Fibroblast of skin of scalp (primary cell): ENCODE results near the gene ACER2. TPM values are rescaled to one million over a fixed set of nuclear protein-coding genes. Genes with fewer than 3 reads are reported as not detected.
"Not testable (repeated sequence)": the region's sequence is repeated elsewhere in the genome, so short reads cannot be mapped to it uniquely, and the experiment has no call there.

Source experiments
- DNase-seq: peaks from one replicate; pipeline ENCODE4 v3.0.0-alpha.2; 2013
- polyA plus RNA-seq, 2 experiments: library from polyadenylated mRNA; unstranded; fragments of 120-200 nt; gene quantifications; one replicate each; pipeline ENCODE4 v1.2.1, GENCODE V29; 2013; ENCODE audit not compliant: insufficient read length in 2 of 2

Gene ACER2
- 0.17 TPM for polyA plus RNA-seq (2013, experiment 1 of 2; ENCODE audit: insufficient read length)
- polyA plus RNA-seq (2013, experiment 2 of 2; ENCODE audit: insufficient read length): 0.26 TPM

DNA sequence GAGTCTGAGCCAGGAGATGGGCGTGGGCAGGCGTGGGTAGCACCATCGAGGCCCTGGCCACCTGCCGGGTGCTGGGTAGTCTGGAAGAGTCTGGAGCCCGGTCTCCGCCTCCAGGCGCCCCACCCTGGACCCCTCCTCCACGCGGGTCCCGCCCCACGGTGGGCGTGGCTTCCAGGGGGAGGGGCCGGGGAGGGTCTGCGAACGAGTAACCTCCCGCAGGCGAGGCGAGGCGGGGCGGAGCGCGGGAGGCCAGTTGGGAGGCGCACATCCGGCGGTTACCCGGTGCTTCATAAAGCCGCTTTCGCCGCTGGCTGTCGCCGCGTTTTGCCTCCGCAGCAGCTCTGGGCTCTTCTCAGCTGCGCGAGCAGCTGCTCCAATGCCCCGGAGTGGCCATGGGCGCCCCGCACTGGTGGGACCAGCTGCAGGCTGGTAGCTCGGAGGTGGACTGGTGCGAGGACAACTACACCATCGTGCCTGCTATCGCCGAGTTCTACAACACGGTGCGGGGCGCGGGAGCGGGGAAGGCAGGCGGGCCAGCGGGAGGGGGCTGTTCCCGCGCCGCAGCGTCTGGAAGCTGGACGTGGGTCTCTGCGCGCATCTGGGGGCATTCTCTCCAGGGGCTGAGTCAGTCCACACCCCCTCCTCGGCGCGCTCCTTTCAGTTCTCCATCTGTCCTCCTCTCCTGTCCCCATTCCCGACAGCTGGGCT, at the start of gene ACER2:
ACER2 (plus strand) TSS at position 317 of the 708 bp plus-strand sequence; CDS start at position 393, 76 bp downstream.
- peak; percentile 89 for DNase-seq

DNA sequence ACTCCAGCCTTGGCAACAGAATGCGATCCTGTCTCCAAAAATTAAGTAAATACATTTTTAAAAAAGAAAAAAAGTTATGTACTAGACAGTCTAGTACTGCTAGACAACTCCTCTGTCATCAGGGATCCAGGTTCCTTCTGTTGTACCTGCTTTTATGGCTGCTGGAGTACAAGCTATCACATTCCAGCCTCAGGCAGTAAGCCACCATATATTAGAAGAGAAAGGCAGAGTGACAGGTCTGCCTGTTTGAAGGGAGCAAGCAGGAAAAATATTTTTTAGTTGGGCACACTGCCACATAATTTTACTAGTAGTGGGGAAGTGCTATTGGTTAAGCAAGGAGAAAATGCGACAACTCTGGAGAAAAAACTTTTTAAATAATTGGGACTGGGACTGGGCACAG, 39.7 kb upstream of the ACER2 start:
- no peak for DNase-seq

DNA sequence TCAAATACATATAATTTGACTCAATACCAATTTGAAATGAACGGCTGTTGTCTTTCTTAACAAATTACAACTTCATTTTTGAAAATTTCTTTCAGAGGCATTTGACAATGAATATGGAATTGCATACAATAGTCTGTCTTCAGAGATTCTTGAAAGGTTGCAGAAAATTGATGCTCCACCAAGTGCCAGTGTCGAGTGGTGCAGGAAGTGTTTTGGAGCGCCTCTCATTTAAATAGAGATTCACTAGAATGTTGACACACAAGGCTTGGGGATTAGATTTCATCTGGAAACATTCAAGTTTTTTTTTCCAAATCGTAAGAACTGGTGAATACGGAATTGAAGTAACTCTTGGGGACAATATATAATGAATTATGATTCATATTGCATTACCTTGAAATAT, 36.9 kb upstream of the ACER2 start:
- peak; percentile 22 for DNase-seq

DNA sequence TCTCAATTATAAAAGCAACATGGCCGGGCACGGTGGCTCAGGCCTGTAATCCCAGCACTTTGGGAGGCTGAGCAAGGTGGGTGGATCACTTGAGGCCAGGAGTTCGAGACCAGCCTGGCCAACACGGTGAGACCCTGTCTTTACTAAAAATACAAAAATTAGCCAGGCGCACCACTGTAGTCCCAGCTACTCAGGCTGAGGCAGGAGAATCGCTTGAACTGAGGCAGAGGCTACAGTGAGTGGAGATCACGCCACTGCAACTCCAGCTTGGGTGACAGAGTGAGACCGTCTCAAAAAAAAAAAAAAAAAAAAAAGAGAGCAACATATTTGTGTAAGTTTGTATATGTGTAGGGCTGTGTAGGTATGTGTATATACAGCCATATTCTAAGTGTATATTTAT, 36.2 kb upstream of the ACER2 start:
- no peak for DNase-seq

DNA sequence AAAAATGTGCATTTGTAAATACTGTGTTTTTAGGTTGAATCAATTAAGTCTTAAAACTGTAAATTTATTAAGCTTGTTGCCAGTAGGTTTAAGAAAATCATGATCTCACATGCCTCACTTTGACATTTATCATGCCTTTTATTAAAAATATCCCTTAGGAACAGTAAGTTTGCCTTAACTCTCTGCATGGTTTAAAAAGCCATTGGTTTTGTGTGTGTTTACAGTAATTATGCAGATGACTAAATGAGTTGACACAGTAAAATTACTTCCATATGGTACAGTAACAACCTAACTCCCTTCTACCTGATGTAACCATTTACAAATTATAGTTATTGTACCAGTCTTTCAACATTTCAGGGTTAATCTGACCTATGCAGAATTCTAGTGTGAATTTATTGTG, 35.3 kb upstream of the ACER2 start:
- no peak for DNase-seq

DNA sequence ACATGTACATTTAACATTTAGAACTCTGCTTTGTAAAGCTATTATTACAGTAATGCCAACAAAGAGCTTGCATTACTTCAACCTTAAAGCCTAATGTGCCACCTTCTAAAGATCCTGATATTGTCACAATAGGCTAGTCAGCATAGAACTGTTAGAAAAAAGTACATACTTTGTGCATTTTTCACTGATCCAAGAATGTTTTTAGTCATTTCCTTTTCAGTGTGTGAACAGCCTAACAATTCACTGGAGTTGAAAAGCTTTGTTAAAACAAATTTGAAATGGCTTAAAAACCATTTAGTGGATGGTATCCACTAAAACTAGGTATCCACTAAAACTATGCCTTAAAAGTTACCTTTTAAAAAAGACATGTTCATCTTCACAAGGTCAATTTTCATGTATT, 33.3 kb upstream of the ACER2 start:
- DNase-seq: peak; percentile 39

DNA sequence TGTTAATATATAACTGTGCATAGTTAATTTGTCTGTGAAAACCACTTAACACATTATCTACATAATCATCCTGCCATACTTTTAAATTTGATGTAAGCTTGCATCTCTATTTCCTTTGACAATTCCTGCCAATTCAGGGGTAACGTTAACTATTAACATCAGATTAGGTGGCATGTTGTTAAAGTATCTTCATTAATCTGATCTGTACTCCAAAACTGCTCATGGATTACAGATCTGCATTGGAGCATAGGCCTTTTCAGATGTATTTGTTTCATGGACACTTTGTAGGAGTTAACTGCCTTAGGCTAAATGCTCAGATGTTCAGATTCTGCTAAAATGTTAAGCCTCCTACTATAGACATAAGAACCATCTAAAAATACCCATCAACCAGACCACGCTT, 31.9 kb upstream of the ACER2 start:
- no peak for DNase-seq

DNA sequence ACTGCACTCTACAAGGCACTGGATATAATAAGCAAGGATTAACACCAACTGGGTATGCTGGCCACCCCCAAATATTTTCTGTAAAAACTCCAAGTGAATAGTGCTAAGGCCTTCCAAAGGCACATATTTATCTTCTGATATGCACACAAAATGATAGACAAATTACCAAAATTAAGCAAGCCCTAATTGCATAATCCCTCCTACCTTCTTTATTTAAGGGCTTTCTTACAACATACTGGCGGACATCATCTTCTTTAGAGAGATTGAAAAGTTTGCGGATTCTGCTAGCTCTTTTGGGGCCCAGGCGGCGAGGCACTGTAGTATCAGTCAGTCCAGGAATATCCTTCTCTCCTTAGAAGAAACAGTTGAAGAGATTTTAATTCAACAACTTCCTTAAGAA, 30.6 kb upstream of the ACER2 start:
- no peak for DNase-seq

DNA sequence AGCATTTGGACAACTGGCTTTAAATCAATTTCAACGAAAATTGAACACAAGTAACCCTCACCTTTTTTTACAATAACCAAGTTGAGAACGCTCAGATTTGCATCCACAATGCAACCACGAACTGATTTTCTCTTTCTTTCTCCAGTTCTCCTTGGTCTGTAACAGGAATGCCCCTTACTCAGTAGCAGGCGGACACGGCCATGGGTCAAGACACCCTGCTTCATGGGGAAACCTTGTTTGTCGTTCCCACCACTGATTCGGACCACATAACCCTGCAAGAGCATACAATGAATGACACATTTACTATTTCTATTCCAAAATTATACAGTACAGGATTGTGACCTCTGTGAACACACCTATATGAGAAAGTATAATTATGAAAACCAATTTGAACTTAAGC, 30.2 kb upstream of the ACER2 start:
- DNase-seq: no peak

DNA sequence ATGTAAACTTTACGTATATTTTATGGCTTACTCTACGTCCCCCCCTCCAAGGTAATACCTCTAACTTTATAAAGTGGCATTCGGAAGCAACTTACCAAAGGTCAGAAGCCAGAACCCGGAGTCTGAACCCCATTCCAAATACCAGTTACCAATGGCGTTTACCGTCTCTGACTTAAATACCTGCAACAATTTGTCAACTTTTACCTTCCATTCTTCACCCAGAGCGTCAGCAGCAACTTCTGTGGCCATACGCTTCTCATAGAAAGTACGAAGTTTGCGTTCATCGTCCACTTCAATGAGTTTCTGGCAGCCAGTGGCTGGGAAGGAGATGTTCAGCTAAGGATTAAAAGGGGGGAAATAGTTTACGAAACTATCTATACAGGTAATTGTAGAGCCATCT, 29.5 kb upstream of the ACER2 start:
- no peak for DNase-seq

DNA sequence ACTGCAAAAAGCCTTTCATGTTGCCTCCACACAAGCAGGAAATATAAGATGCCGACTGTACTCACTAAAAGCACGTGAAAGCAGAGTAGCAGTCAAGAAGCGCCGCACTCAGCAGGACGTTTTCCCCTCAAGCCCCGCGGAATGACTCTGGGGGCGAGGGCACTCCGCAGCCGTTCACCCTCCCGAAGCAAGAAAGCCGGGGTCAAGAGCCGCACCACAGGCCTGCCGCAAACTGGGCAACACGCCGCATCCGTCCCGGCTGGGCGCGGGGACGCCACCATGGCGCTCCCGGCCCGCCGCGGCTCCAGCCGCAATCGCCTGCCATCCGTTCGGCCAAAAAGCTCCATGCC, 29.1 kb upstream of the ACER2 start:
- no peak for DNase-seq

DNA sequence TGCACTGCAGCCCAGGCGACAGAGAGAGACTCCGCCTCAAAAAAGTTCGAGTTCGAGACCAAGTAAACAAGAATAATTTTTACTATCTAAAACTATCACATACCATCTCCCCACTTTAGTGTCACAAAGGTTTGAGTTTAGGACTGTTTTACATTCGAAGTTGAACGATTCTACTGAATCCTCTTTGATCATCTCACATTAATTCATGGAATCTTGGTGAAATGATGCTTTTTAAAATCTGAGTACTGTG, 28.1 kb upstream of the ACER2 start:
- no peak for DNase-seq

DNA sequence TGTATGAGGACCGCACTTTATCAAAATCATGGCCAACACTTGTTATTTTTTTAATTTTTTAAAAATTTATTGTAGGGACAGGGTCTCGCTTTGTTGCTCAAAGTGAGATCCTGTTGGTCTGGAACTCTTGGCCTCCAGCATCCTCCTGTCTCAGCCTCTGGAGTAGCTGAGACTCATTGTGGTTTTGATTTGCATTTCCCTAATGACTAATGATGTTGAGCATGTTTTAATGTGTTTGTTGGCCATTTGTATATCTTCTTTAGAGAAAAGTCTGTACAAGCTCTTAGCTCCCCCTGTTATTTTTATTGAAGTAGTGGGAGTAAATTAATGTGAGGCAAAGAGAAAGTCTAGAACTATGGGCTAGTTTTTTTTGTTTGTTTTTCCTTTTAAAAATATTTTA, 27.2 kb upstream of the ACER2 start:
- no peak for DNase-seq

DNA sequence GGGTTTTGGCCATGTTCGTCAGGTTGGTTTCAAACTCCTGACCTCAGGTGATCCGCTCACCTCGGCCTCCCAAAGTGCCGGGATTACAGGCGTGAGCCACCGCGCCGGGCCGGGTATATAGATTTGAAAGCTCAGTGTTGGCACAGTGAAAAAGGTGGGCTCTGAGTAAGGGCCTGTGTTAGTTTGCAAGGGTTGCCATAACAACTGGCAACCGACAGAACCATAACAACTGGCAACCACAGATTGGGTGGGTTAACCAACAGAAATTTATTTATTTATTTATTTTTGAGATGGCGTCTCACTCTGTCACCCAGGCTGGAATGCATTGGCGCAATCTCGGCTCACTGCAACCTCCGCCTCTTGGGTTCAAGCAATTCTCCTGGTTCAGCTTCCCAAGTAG, 23.6 kb upstream of the ACER2 start:
- not testable (repeated sequence) for DNase-seq

DNA sequence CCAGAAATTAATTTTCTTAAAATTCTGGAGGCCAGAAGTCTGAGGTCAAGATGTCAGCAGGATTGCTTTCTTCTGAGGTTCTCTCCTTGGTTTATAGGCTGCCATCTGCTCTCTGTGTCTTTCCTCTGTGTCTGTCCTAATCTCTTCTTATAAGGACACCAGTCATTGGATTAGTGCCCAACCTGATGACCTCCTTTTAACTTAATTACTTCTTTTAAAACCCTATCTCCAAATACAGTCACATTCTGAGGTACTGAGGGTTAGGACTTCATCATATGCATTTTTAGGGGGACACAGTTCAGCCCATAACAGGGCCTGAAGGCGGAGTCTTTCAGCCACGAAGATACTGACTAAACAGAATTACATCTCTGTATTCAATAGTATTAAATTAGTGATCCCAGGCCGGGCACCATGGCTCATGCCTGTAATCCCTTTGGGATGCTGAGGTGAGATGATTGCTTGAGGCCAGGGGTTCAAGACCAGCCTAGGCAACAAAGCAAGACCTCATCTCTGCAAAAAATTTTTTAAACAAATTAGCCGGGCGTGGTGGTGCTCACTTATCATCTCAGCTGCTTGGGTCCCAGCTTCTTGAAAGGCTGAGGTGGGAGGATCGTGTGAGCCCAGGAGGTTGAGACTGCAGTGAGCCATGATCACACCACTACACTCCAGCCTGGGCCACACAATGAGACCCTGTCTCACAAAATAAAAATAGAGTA, 22.9 kb upstream of the ACER2 start:
- no peak for DNase-seq

DNA sequence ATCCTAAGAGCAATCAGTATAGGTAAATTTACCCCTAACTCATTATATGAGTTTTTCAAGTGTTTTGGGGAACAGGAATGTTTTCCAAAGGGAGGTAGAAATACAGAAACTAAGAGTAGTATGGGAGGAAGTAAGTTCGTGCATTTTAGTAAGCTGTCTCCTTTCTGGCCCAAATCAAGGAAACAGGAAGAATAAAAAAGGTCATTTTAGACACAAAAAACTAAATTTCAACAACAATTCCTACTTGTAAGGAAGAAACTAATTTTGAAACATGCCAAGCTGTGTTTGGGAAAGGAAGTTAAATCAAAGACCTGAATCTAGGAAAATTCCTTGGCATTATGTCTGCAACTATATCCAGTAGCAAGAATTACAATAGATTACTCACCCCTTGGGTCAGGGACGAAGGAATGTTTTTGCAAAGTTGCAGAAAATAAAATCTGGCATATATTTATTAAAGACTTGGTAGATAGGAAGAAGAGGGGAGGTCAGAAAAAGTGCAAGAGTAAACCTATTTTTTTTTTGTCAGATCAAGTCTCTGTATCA, 22.2 kb upstream of the ACER2 start:
- no peak for DNase-seq

DNA sequence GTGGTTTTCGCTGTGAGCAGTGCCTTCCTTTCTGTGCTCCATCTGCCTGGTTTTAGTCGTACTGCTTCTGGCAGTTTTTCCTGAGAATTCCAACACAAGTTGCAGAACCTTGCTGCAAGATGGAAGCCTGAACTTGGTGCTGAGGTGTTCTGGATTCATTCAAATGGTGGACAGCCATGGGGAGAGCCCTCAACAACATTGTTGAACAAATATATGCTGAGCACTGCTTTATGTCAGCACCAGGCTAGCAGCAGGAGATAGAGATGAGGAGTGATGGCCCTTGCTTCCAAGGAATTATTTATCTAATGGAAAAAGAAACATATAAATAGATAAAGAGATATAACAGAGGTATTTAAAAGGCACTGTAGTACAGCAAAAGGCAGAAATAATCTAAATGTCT, 21.5 kb upstream of the ACER2 start:
- no peak for DNase-seq

DNA sequence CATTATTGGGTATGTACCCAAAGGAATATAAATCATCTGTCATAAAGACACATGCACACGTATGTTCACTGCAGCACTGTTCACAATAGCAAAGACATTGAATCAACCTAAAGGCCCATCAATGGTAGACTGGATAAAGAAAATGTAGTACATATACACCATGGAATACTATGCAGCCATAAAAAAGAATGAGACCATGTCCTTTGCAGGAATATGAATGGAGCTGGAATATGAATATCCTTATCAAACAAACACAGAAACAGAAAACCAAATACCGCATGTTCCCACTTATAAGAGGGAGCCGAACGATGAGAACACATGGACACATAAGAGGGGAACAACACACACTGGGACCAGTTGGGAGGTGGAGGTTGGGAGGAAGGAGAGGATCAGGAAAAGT, 19.3 kb upstream of the ACER2 start:
- not testable (repeated sequence) for DNase-seq

DNA sequence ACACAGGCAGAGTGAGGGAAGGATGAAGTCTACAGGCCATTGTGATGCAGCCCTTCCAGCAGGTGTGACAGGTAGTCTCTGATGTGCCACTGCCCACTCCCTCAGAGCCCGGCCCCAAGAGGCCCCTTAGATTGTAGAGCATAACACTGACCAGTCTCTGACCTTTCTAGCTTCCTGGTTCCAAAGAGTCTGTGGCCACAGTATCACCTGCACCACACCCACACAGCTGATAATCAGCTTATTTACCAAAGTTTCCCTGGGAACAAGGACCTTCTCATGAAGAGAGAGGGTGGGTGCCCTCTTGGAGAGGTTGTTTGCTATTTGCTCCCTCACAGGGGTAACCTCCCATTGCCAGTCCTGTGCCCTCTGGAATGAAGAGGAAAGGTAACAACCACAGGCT, 11.0 kb upstream of the ACER2 start:
- DNase-seq: no peak

DNA sequence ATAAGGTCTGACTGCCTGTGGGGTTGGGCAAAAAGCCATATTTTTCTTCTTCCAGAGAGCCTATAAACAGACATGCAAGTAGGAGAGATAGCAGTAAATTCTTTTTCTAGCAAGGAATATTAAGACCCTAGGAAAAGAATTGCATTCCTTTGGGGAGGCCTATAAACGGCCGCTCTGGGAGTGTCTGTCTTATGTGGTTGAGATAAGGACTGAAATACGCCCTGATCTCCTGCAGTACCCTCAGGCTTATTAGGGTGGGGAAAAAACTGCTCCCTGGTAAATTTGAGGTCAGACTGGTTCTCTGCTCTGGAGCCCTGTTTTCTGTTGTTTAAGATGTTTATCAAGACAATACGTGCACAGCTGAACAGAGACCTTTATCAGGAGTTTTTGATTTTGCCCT, 5.6 kb upstream of the ACER2 start:
- DNase-seq: not testable (repeated sequence)

DNA sequence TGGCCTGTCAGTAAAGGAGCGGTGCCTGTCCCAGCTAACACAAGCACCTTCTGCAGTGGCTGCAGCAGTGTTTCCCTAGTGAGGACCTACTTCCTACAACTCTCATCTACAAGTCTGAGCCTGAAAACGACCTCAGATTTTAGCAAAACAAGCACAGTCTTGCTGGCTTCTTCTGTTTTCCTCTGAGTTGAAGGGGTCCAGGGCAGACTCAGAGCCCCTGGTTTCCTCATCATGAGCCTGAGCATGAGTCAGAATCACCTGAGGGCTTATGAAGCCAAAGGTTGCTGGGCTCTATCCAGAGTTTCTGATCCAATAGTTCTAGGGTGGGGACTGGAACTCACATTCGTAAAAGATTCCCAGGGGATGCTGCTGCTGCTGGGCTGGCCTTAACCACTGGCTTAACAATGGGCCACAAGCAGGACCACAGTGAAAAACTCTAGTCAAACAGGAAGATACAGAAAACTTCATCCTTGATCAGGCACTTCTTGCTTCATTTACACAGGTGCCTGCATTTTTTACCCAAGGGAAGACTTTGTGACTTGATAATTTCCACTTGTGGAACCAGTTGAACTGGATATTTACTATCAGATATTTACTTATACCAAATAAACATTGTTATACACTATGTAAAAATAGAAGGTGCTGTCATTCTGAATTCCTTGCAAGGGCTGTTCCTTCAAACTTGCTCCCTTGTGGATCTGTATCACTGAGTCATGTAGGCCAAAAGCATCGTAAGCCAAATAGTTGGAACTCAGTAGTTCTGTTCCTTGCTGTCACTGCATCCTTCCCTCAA, 4.3 kb upstream of the ACER2 start:
- DNase-seq: no peak

DNA sequence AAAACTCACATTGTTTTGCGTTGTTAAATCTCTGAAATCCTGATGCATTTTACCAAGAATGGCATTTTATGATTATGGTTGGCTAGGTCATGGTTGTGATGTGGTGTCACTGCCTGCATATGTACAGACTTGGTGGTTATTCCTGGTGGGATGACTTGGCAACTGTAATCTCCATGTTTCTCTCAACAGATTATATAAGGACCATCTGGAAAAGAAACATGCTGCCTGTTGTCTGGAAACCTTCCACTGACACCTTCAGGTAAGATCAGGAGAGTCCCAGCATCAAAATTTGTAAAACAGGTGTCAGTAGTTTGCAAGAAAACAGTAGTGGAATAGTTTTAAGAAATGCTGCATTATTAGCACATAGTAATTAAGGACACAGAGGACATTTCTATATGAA, 3.0 kb upstream of the ACER2 start:
- DNase-seq: no peak

DNA sequence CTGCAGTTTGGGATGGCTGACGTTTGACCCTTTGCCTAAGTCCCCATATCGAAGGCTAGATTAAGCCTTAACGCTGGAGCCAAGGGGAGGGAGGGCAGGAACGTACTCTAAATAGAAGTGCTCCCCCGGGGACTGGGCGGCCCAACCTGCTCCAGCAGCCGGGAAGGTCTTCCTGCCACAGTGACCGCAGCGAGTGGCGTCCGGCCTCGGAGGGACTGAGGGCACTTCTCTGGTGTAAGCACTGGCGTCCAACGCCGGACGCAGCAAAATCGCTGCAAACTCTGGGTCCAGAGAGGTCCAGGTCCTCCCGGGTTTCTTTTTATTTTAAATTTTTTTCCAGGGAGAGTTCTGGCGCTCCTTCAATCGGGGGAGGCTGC, 505 bp upstream of the ACER2 start:
- DNase-seq: no peak
